ENCODE measurements around the gene CDH12. TPM values are rescaled to one million over a fixed set of nuclear protein-coding genes. Genes with fewer than 3 reads are reported as not detected.
"Not testable (repeated sequence)": the region's sequence is repeated elsewhere in the genome, so short reads cannot be mapped to it uniquely, and the experiment has no call there.

CDH12 gene
- total and polyA plus RNA-seq, 7 donors: 0.04 TPM; not detected in 6

- no peaks in the 10 kb centered on the region for H3K27me3 ChIP-seq
- no peak overlapping the region for H3K4me3 ChIP-seq
- intact Hi-C loops (cut with DNase I): no loop called here
- H3K4me1 ChIP-seq: no peaks in the 10 kb centered on the region
- H3K27ac ChIP-seq: no peak overlapping the region
- no peaks in the 10 kb centered on the region for H3K36me3 ChIP-seq
- DNase-seq: no peak
- H3K9me3 ChIP-seq: no peaks in the 10 kb centered on the region
- TF ChIP-seq POLR2A (IDR thresholded peaks at IDR 0.05) (no peak), EP300 (IDR thresholded peaks at IDR 0.05) (no peak), POLR2AphosphoS5 (IDR thresholded peaks at IDR 0.05) (no peak)
- TF ChIP-seq, protein P1, sequence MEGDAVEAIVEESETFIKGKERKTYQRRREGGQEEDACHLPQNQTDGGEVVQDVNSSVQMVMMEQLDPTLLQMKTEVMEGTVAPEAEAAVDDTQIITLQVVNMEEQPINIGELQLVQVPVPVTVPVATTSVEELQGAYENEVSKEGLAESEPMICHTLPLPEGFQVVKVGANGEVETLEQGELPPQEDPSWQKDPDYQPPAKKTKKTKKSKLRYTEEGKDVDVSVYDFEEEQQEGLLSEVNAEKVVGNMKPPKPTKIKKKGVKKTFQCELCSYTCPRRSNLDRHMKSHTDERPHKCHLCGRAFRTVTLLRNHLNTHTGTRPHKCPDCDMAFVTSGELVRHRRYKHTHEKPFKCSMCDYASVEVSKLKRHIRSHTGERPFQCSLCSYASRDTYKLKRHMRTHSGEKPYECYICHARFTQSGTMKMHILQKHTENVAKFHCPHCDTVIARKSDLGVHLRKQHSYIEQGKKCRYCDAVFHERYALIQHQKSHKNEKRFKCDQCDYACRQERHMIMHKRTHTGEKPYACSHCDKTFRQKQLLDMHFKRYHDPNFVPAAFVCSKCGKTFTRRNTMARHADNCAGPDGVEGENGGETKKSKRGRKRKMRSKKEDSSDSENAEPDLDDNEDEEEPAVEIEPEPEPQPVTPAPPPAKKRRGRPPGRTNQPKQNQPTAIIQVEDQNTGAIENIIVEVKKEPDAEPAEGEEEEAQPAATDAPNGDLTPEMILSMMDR (IDR thresholded peaks at IDR 0.05): no peak
- WGBS, 2 donors: 78 to 84% methylated on average over 5 of the region's 5 CpGs
Measured at GRCh38 chr5:22787398-22787797, 65.7 kb downstream of the CDH12 start.

GRCh38 chr5:22780756-22781155 lies 72.4 kb downstream of the CDH12 start:
- no peaks in the 10 kb centered on the region for H3K36me3 ChIP-seq
- no peak overlapping the region for H3K27ac ChIP-seq
- H3K4me1 ChIP-seq: no peaks in the 10 kb centered on the region
- no peaks in the 10 kb centered on the region for H3K9me3 ChIP-seq
- H3K4me3 ChIP-seq: no peak overlapping the region
- no peaks in the 10 kb centered on the region for H3K27me3 ChIP-seq
- TF ChIP-seq POLR2A (IDR thresholded peaks at IDR 0.05): no peak
- TF ChIP-seq EP300 (IDR thresholded peaks at IDR 0.05): no peak
- TF ChIP-seq, protein P1 (IDR thresholded peaks at IDR 0.05): no peak
- no peak for TF ChIP-seq POLR2AphosphoS5 (IDR thresholded peaks at IDR 0.05)
- DNase-seq: no peak
- intact Hi-C loops (cut with DNase I): no loop called here

- Histone ChIP-seq H3K36me3 (no peaks in the 10 kb centered on the region), H3K27me3 (no peaks in the 10 kb centered on the region), H3K9me3 (no peaks in the 10 kb centered on the region), H3K4me1 (no peaks in the 10 kb centered on the region), H3K4me3 (no peak overlapping the region), H3K27ac (no peak overlapping the region)
- TF ChIP-seq POLR2AphosphoS5 (IDR thresholded peaks at IDR 0.05): no peak
- no peak for TF ChIP-seq POLR2A (IDR thresholded peaks at IDR 0.05)
- TF ChIP-seq EP300 (IDR thresholded peaks at IDR 0.05): no peak
- TF ChIP-seq, protein P1 (IDR thresholded peaks at IDR 0.05): no peak
- 56 to 77% methylated on average over 3 of the region's 3 CpGs for WGBS, 2 donors
- no peak for DNase-seq
- intact Hi-C loops (cut with DNase I): no loop called here
Measured at GRCh38 chr5:22779499-22779898, 73.6 kb downstream of the CDH12 start.

GRCh38 chr5:22776285-22776684 lies 76.9 kb downstream of the CDH12 start:
- Histone ChIP-seq H3K36me3 (no peaks in the 10 kb centered on the region), H3K9me3 (no peaks in the 10 kb centered on the region), H3K27me3 (no peaks in the 10 kb centered on the region), H3K4me3 (no peak overlapping the region), H3K27ac (no peak overlapping the region), H3K4me1 (no peaks in the 10 kb centered on the region)
- no peak for TF ChIP-seq POLR2A (IDR thresholded peaks at IDR 0.05)
- TF ChIP-seq, protein P1 (IDR thresholded peaks at IDR 0.05): no peak
- no peak for TF ChIP-seq POLR2AphosphoS5 (IDR thresholded peaks at IDR 0.05)
- TF ChIP-seq EP300 (IDR thresholded peaks at IDR 0.05): no peak
- WGBS, 2 donors: 79 to 86% methylated on average over 6 of the region's 6 CpGs
- DNase-seq: no peak
- intact Hi-C loops (cut with DNase I): no loop called here

- intact Hi-C loops (cut with DNase I); H3K27me3 ChIP-seq; H3K4me1 ChIP-seq; DNase-seq; H3K4me3 ChIP-seq; H3K27ac ChIP-seq; H3K9me3 ChIP-seq; H3K36me3 ChIP-seq: not testable (repeated sequence)
- WGBS, 2 donors: 80 to 89% methylated on average over 1 of the region's 1 CpG
Measured at GRCh38 chr5:22774214-22774613, 78.9 kb downstream of the CDH12 start.
